ENCODE data around the gene RHOG.
A peak's percentile ranks its signal among the peaks of the same experiment; 100 is the strongest.

Gene RHOG

GRCh38 chr11:3859373-3859881, 18.7 kb upstream of the RHOG start:
- no peak for DNase-seq

GRCh38 chr11:3857628-3858027, 16.9 kb upstream of the RHOG start:
- no peak for DNase-seq

- no peak for DNase-seq
These were observed 16.2 kb upstream of the RHOG start for GRCh38 chr11:3856856-3857553.

- DNase-seq, result no peak
These were observed 15.2 kb upstream of the RHOG start for GRCh38 chr11:3855808-3856491.

- DNase-seq, result peak; percentile 91
These were observed 14.4 kb upstream of the RHOG start, which contains the start of gene STIM1 for GRCh38 chr11:3854977-3855807. TSS of gene STIM1 (plus strand) at chr11:3855664. CDS start at chr11:3856271, 607 bp downstream.

- DNase-seq, result no peak
These were observed 13.9 kb upstream of the RHOG start for GRCh38 chr11:3854660-3854976.

- DNase-seq, result no peak
These were observed 13.3 kb upstream of the RHOG start for GRCh38 chr11:3853899-3854659.

GRCh38 chr11:3853545-3853842, 12.7 kb upstream of the RHOG start:
- no peak for DNase-seq

GRCh38 chr11:3849297-3849874, 8.6 kb upstream of the RHOG start:
- DNase-seq, result peak; percentile 39

- DNase-seq, result no peak
These were observed 4.9 kb upstream of the RHOG start for GRCh38 chr11:3845670-3846069.

GRCh38 chr11:3845246-3845645, 4.5 kb upstream of the RHOG start:
- no peak for DNase-seq

- DNase-seq, result no peak
These were observed 2.6 kb upstream of the RHOG start for GRCh38 chr11:3843326-3843725.

GRCh38 chr11:3841426-3842350, 929 bp upstream of the RHOG start:
- peak; percentile 79 for DNase-seq

GRCh38 chr11:3840004-3840869, 522 bp downstream of the RHOG start:
- DNase-seq, result no peak

GRCh38 chr11:3838504-3838903, 2.3 kb downstream of the RHOG start:
- DNase-seq, result no peak

- DNase-seq, result no peak
These were observed 3.0 kb downstream of the RHOG start for GRCh38 chr11:3837793-3838192.

- no peak for DNase-seq
These were observed 3.9 kb downstream of the RHOG start for GRCh38 chr11:3836903-3837302.

GRCh38 chr11:3835751-3836150, 5.0 kb downstream of the RHOG start:
- no peak for DNase-seq

GRCh38 chr11:3834664-3835461, 5.9 kb downstream of the RHOG start:
- peak; percentile 18 for DNase-seq

- DNase-seq, result no peak
These were observed 6.5 kb downstream of the RHOG start for GRCh38 chr11:3834349-3834663.

Measured in fibroblast of skin of abdomen (primary cell).